ENCODE data around the gene CCDC83. TPM values are rescaled to one million over a fixed set of nuclear protein-coding genes. Genes with fewer than 3 reads are reported as not detected.
A peak's percentile ranks its signal among the peaks of the same experiment; 100 is the strongest.

Gene CCDC83
- total RNA-seq, 6 donors from 2014 or later = not detected

DNA sequence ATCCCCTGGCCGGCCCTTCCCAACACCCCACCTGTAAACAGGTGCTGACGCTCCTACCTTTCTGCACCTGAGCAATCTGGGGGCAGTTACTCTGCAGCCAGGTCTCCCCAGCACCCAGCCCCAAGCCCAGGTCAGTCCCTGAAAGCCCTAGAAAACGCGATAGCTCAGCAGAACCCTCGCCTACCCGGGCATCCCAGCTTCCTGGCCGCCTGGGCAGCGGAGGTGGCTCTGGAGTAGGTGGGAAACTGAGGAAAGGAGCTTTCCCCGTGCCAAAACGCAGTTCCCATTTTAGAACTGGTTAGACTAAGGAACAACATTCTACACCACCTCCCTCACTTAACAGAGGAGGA lies 44.7 kb upstream of the CCDC83 start:
- H3K9me3 ChIP-seq = no peaks in the 10 kb centered on the region
- peak overlapping the region; percentile 55 to 74 (median 66) for H3K27ac ChIP-seq
- TF ChIP-seq EP300 (IDR thresholded peaks at IDR 0.05) = no peak
- TF ChIP-seq, protein P1, sequence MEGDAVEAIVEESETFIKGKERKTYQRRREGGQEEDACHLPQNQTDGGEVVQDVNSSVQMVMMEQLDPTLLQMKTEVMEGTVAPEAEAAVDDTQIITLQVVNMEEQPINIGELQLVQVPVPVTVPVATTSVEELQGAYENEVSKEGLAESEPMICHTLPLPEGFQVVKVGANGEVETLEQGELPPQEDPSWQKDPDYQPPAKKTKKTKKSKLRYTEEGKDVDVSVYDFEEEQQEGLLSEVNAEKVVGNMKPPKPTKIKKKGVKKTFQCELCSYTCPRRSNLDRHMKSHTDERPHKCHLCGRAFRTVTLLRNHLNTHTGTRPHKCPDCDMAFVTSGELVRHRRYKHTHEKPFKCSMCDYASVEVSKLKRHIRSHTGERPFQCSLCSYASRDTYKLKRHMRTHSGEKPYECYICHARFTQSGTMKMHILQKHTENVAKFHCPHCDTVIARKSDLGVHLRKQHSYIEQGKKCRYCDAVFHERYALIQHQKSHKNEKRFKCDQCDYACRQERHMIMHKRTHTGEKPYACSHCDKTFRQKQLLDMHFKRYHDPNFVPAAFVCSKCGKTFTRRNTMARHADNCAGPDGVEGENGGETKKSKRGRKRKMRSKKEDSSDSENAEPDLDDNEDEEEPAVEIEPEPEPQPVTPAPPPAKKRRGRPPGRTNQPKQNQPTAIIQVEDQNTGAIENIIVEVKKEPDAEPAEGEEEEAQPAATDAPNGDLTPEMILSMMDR (IDR thresholded peaks at IDR 0.05) = no peak
- 7 to 13% methylated on average over 4 to 10 of the region's 10 CpGs for WGBS, 2 donors
- peak overlapping the region; percentile 36 to 73 (median 64) for H3K4me3 ChIP-seq
- H3K27me3 ChIP-seq = no peaks in the 10 kb centered on the region
- ATAC-seq (ENCODE audit: low FRiP score in 2 of 2) = peak in 1 of 2 donors; percentile 14
- DNase-seq = no peak
- no peaks in the 10 kb centered on the region for H3K36me3 ChIP-seq
- peaks cover 12 to 24% (median 18%) of the 10 kb centered on the region in 4 donors for H3K4me1 ChIP-seq

DNA sequence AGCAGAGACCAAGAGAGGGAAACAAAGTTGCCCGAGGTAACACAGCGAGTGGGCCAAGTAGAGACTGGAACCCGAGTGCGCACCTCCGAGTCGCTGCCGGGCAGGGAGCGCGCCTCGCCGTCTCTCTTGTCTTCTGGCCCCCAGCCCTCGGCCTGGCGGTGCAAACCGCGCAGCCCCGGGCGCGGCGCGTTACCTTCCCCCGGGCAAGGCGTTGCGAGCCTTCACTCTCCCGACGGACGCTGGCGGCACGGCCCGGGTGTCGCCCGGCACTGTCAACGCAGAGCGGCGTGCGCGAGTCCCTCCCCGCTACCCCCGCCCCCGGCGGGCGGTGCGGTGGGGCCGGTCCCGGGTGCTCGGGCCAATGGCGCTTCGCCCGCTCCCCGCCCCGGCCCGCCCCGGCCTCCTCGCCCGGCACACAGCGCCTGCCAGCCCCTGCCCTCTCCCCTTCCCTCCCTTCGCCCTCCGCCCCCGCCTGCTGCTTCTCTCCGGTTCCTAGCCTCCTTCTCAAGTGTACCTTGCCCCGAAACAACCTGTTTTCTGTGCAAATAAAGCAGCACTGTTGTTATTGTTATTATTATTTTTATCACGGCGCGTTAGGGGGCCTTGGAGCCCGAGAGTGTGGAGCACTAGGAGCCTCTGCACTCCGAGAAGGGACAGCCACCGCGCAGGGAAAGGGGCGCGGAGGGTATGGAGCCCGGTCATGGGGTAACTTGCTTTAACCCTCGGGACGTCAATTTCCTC lies 44.1 kb upstream of the CCDC83 start, which contains the start of gene SYTL2:
Gene SYTL2 (minus strand): TSS at position 271 of the 741 bp plus-strand sequence. CDS start 53,416 bp downstream, outside the sequence.
- TF ChIP-seq POLR2AphosphoS5 (IDR thresholded peaks at IDR 0.05) = peak; percentile 42 to 89
- TF ChIP-seq, protein P1 (IDR thresholded peaks at IDR 0.05) = peak in 1 of 6 experiments; percentile 24
- no peak for TF ChIP-seq EP300 (IDR thresholded peaks at IDR 0.05)
- TF ChIP-seq POLR2A (IDR thresholded peaks at IDR 0.05) = peak in 2 of 4 donors; percentile 82 to 86
- WGBS, 2 donors = 1% methylated on average over 43 to 67 of the region's 72 CpGs
- H3K27me3 ChIP-seq = no peaks in the 10 kb centered on the region
- H3K9me3 ChIP-seq = no peaks in the 10 kb centered on the region
- H3K4me1 ChIP-seq = peaks cover 12 to 24% (median 18%) of the 10 kb centered on the region in 4 donors
- peak within 1 kb of the TSS; percentile 36 to 73 (median 64) for H3K4me3 ChIP-seq
- peak within 1 kb of the TSS; percentile 55 to 74 (median 66) for H3K27ac ChIP-seq
- no peaks in the 10 kb centered on the region for H3K36me3 ChIP-seq
- peak; percentile 89 to 98 for ATAC-seq (ENCODE audit: low FRiP score in 2 of 2)
- DNase-seq = peak; percentile 79 to 96

DNA sequence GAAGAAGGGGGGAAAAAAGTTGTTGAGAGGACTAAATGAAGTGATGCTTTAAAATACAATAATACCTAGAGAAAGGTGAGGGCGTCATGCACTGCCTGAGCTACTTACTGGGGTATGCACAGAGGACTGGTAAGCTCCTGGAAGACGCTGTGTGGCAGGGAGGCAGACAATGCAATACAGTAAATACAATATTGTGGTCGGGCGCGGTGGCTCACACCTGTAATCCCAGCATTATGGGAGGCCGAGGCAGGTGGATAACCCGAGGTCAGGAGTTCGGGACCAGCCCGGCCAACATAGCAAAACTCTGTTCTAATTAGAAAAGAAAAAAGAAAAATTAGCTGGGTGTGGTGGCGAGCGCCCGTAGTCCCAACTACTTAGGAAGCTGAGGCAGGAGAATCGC lies 43.6 kb upstream of the CCDC83 start:
- Histone ChIP-seq H3K27me3 (no peaks in the 10 kb centered on the region), H3K27ac (peak overlapping the region in 2 of 4 donors; percentile 68 to 74), H3K4me1 (peaks cover 12 to 24% (median 18%) of the 10 kb centered on the region in 4 donors), H3K36me3 (no peaks in the 10 kb centered on the region), H3K4me3 (peak overlapping the region in 3 of 4 donors; percentile 57 to 73 (median 72)), H3K9me3 (no peaks in the 10 kb centered on the region)
- ATAC-seq (ENCODE audit: low FRiP score in 2 of 2) (no peak), DNase-seq (no peak)
- whole genome bisulfite sequencing, 2 donors = 80 to 85% methylated on average over 13 of the region's 13 CpGs
- no peak for TF ChIP-seq EP300 (IDR thresholded peaks at IDR 0.05)
- TF ChIP-seq, protein P1 (IDR thresholded peaks at IDR 0.05) = no peak
- TF ChIP-seq POLR2A (IDR thresholded peaks at IDR 0.05) = no peak
- TF ChIP-seq POLR2AphosphoS5 (IDR thresholded peaks at IDR 0.05) = no peak

DNA sequence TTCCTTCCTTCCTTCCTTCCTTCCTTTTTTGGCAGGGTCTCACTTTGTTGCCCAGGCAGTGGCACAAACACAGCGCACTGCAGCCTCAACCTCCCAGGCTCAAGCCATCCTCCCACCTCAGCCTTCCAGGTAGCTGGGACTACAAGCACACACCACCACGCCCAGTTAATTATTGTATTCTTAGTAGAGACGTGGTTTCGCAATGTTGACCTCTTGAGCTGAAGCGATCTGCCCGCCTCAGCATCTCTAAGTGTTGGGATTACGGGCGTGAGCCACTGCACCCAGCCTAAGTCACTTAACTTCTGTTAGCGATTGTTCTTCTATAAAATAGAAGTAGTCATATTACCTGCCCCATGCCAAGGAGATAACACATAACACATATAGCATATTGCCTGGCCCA lies 41.5 kb upstream of the CCDC83 start:
- ATAC-seq (ENCODE audit: low FRiP score in 2 of 2) (peak in 1 of 2 donors; percentile 65), DNase-seq (peak in 1 of 2 donors; percentile 79)

DNA sequence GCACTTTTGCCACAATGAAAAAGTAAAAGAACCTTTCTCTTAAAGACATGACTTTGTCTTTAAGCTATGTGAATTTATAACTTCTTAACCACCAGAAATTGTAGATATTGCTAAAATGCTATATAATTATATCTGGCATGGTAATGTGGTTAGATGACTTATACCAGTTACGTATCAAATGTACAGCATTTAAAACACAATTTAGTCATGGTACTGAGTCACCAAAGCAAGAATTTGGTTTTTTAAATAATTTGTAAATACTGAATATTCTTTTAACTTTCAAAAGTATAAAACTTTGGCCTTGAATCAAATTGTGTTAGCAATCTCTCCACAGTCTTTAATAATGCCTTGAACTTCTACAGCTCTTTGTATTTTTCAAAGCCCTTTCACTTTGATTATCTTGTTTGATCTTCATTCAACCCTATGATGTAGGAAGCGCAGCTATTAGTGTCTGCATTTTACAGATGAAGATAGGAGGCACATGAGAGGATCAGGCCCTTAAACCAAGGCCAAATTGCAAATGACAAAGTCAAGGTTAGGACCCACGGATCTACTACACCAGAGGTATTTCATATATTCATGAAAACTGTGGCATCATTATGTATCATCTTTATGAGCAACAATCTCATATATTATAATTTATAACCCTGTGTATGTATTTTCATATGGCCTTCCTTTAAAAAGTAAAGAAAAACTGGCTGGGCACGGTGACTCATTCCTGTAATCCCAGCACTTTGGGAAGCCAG lies 39.8 kb upstream of the CCDC83 start:
- Histone ChIP-seq H3K27me3 (no peaks in the 10 kb centered on the region), H3K4me3 (no peak overlapping the region), H3K4me1 (peaks cover 4 to 17% (median 12%) of the 10 kb centered on the region in 4 donors), H3K9me3 (no peaks in the 10 kb centered on the region), H3K27ac (no peak overlapping the region), H3K36me3 (no peaks in the 10 kb centered on the region)
- DNase-seq (no peak), ATAC-seq (ENCODE audit: low FRiP score in 2 of 2) (no peak)
- no peak for TF ChIP-seq POLR2A (IDR thresholded peaks at IDR 0.05)
- TF ChIP-seq POLR2AphosphoS5 (IDR thresholded peaks at IDR 0.05) = no peak
- TF ChIP-seq, protein P1 (IDR thresholded peaks at IDR 0.05) = no peak
- TF ChIP-seq EP300 (IDR thresholded peaks at IDR 0.05) = no peak
- 87 to 95% methylated on average over 4 of the region's 4 CpGs for WGBS, 2 donors

More for the DNA sequence above, 41.5 kb upstream of the CCDC83 start:
- no peak for TF ChIP-seq POLR2AphosphoS5 (IDR thresholded peaks at IDR 0.05)
- H3K4me3 ChIP-seq = no peak overlapping the region
- 82 to 83% methylated on average over 9 of the region's 9 CpGs for WGBS, 2 donors
- peaks cover 12 to 24% (median 18%) of the 10 kb centered on the region in 4 donors for H3K4me1 ChIP-seq
- H3K36me3 ChIP-seq = no peaks in the 10 kb centered on the region
- H3K27me3 ChIP-seq = no peaks in the 10 kb centered on the region
- H3K27ac ChIP-seq = no peak overlapping the region
- H3K9me3 ChIP-seq = no peaks in the 10 kb centered on the region
